SK-N-SH (cell line): ENCODE data around the gene RPL26. TPM values are rescaled to one million over a fixed set of nuclear protein-coding genes. Genes with fewer than 3 reads are reported as not detected.
"Not testable (repeated sequence)": the region's sequence is repeated elsewhere in the genome, so short reads cannot be mapped to it uniquely, and the experiment has no call there.

Experiments used
- CTCF ChIA-PET: fragments of 300-600, 350-600 bp; formaldehyde crosslinking; extraction: SDS; loops from one replicate; lab custom pipeline; 2021; lab: Yijun Ruan, JAX
- POLR2A ChIA-PET: fragments of 350-600 bp; sonication (Branson Sonifier 250); formaldehyde crosslinking; extraction: SDS; loops from one replicate; lab custom pipeline; 2020; ENCODE audit warnings: antibody characterized with exemption, inconsistent platforms; lab: Yijun Ruan, JAX
- DNase-seq: peaks from one replicate; pipeline ENCODE4 v3.0.0; 2012
- H2AFZ ChIP-seq: fragments of 200-600 bp; sonication (generic); 2 replicates; pipeline ENCODE4 v1.8.1; 2016; ENCODE audit warnings: antibody characterized with exemption, mild to moderate bottlenecking, low read depth
- H3F3A ChIP-seq: fragments of 200-600 bp; sonication (generic); replicated peaks from 2 replicates; pipeline ENCODE3; 2016; ENCODE audit warnings: antibody characterized with exemption, mild to moderate bottlenecking; ENCODE audit not compliant: insufficient read depth
- H3K27ac ChIP-seq, 2 experiments: fragments of 200-500 bp in 1 of 2; fragments of 200-600 bp in 1 of 2; sonication (Bioruptor generic) in 1 of 2; sonication (generic), shearing (Covaris generic) in 1 of 2; 2 replicates each; pipeline versions ENCODE4 v1.5.1 to v1.6.1; 2014 to 2016; ENCODE audit warnings: low read depth in 2 of 2, inconsistent platforms in 1 of 2, low read length in 1 of 2, mild to moderate bottlenecking in 1 of 2, mixed read lengths in 1 of 2
- H3K27me3 ChIP-seq: fragments of 200-600 bp; sonication (generic), shearing (Covaris generic); 2 replicates; pipeline ENCODE4 v1.6.1; 2016; ENCODE audit warnings: mixed run types; ENCODE audit not compliant: insufficient read depth
- H3K36me3 ChIP-seq, 2 experiments: fragments of 200-500 bp in 1 of 2; fragments of 200-600 bp in 1 of 2; sonication (Bioruptor generic) in 1 of 2; sonication (generic) in 1 of 2; replicated peaks in 1 of 2; 2 replicates each; pipeline versions ENCODE3 to v1.5.1; 2014 to 2016; ENCODE audit warnings: low read length in 1 of 2, mild to moderate bottlenecking in 1 of 2; ENCODE audit not compliant: insufficient read depth in 2 of 2, control insufficient read depth in 1 of 2
- H3K4me1 ChIP-seq, 2 experiments: fragments of 200-500 bp in 1 of 2; fragments of 200-600 bp in 1 of 2; sonication (Bioruptor generic) in 1 of 2; sonication (generic), shearing (Covaris generic) in 1 of 2; 2 replicates each; pipeline versions ENCODE4 v1.5.1 to v1.6.1; 2014 to 2016; ENCODE audit warnings: low read depth in 1 of 2, low read length in 1 of 2, mixed run types in 1 of 2; ENCODE audit not compliant: insufficient read depth in 2 of 2, control insufficient read depth in 1 of 2
- H3K4me2 ChIP-seq: fragments of 200-600 bp; sonication (generic), shearing (Covaris generic); 2 replicates; pipeline ENCODE4 v1.6.1; 2017; ENCODE audit warnings: mixed run types
- H3K4me3 ChIP-seq, 2 experiments: fragments of 200-500 bp in 1 of 2; fragments of 200-600 bp in 1 of 2; sonication (Bioruptor generic) in 1 of 2; sonication (generic), shearing (Covaris generic) in 1 of 2; 2 replicates each; pipeline versions ENCODE4 v1.5.1 to v1.8.1; 2014 to 2016; ENCODE audit warnings: low read depth in 2 of 2, inconsistent platforms in 1 of 2, low read length in 1 of 2, mild to moderate bottlenecking in 1 of 2, mixed read lengths in 1 of 2, moderate library complexity in 1 of 2
- H3K79me2 ChIP-seq: fragments of 200-600 bp; sonication (generic); 2 replicates; pipeline ENCODE4 v1.8.1; 2017; ENCODE audit warnings: mild to moderate bottlenecking; ENCODE audit not compliant: insufficient read depth
- H3K9ac ChIP-seq: fragments of 200-600 bp; sonication (generic); 2 replicates; pipeline ENCODE4 v1.6.1; 2017; ENCODE audit warnings: mixed run types
- H3K9me2 ChIP-seq: fragments of 200-600 bp; sonication (generic); 2 replicates; pipeline ENCODE4 v1.6.1; 2017; ENCODE audit warnings: mixed run types
- H3K9me3 ChIP-seq: fragments of 200-600 bp; sonication (generic); 2 replicates; pipeline ENCODE4 v1.6.1; 2017; ENCODE audit warnings: mixed run types, mild to moderate bottlenecking, moderate library complexity
- H4K20me1 ChIP-seq: fragments of 200-600 bp; sonication (generic); 2 replicates; pipeline ENCODE4 v1.6.1; 2017; ENCODE audit warnings: mild to moderate bottlenecking, mixed run types; ENCODE audit not compliant: insufficient read depth
- CTCF ChIP-seq: fragments of 200-600 bp; sonication (generic); IDR thresholded peaks from 2 replicates; pipeline ENCODE4 v1.6.1; 2017; ENCODE audit warnings: antibody characterized with exemption, mild to moderate bottlenecking, moderate library complexity
- ELF1 ChIP-seq: IDR thresholded peaks from 2 replicates; pipeline ENCODE4 v1.4.0; 2012
- EP300 ChIP-seq, 2 experiments: IDR thresholded peaks; 2 replicates each; pipeline versions ENCODE4 v1.4.0 to v1.6.1; 2012; ENCODE audit warnings: borderline replicate concordance in 1 of 2, low read depth in 1 of 2, low read length in 1 of 2
- FOSL2 ChIP-seq: IDR thresholded peaks from 2 replicates; pipeline ENCODE4 v1.4.0; 2012; ENCODE audit warnings: low read depth, mild to moderate bottlenecking, moderate library complexity, borderline replicate concordance
- FOXJ3 ChIP-seq: sonication (generic); formaldehyde crosslinking; IDR thresholded peaks from 2 replicates; pipeline ENCODE4 v1.5.1; 2020; ENCODE audit warnings: mild to moderate bottlenecking, missing genetic modification reagents
- FOXM1 ChIP-seq: IDR thresholded peaks from 2 replicates; pipeline ENCODE4 v1.4.0; 2012; ENCODE audit warnings: low read depth, mild to moderate bottlenecking
- GABPA ChIP-seq: IDR thresholded peaks from 2 replicates; pipeline ENCODE4 v1.4.0; 2012; ENCODE audit warnings: low read depth, mild to moderate bottlenecking
- GATA2 ChIP-seq: sonication (generic); formaldehyde crosslinking; IDR thresholded peaks from 2 replicates; pipeline ENCODE4 v1.5.0; 2020; ENCODE audit warnings: mild to moderate bottlenecking, missing genetic modification reagents
- IRF3 ChIP-seq: fragments of 150-350 bp; IDR thresholded peaks from 2 replicates; pipeline ENCODE4 v1.6.1; 2016; ENCODE audit warnings: mild to moderate bottlenecking, low read depth, low read length
- JUND ChIP-seq: IDR thresholded peaks from 2 replicates; pipeline ENCODE4 v1.4.0; 2012
- MXI1 ChIP-seq: IDR thresholded peaks from 2 replicates; pipeline ENCODE4 v1.6.1; 2012; ENCODE audit warnings: mild to moderate bottlenecking, low read depth, low read length, improper control_type of control experiment
- PBX3 ChIP-seq: IDR thresholded peaks from 2 replicates; pipeline ENCODE4; 2012
- RAD21 ChIP-seq: IDR thresholded peaks from 2 replicates; pipeline ENCODE4 v1.6.1; 2012; ENCODE audit warnings: mild to moderate bottlenecking, low read length
- REST ChIP-seq: IDR thresholded peaks from 2 replicates; pipeline ENCODE4 v1.6.1; 2012; ENCODE audit warnings: mild to moderate bottlenecking, low read depth, low read length, moderate library complexity
- RFX5 ChIP-seq: IDR thresholded peaks from 2 replicates; pipeline ENCODE4 v1.6.1; 2012; ENCODE audit warnings: mild to moderate bottlenecking, improper control_type of control experiment, low read length
- RXRA ChIP-seq: IDR thresholded peaks from 2 replicates; pipeline ENCODE4 v1.4.0; 2012; ENCODE audit warnings: low read depth, mild to moderate bottlenecking, borderline replicate concordance
- SIN3A ChIP-seq: IDR thresholded peaks from 2 replicates; pipeline ENCODE4 v1.6.1; 2012; ENCODE audit warnings: low read depth, mild to moderate bottlenecking, low read length, moderate library complexity, borderline replicate concordance
- TAF1 ChIP-seq: IDR thresholded peaks from 2 replicates; pipeline ENCODE4 v1.6.1; 2012; ENCODE audit warnings: low read depth, mild to moderate bottlenecking, low read length, moderate library complexity, borderline replicate concordance
- TEAD4 ChIP-seq: IDR thresholded peaks from 2 replicates; pipeline ENCODE4 v1.4.0; 2012; ENCODE audit warnings: mild to moderate bottlenecking, borderline replicate concordance; ENCODE audit not compliant: insufficient read depth
- YY1 ChIP-seq: IDR thresholded peaks from 2 replicates; pipeline ENCODE4 v1.4.0; 2012; ENCODE audit warnings: low read depth, mild to moderate bottlenecking
- WGBS: methylation state at CpG from one replicate; pipeline ENCODE4 v1.1.6; 2017; ENCODE audit warnings: low lambda C conversion rate; 5-methylcytosine and 5-hydroxymethylcytosine counted together
- polyA plus RNA-seq, 3 experiments: library from polyadenylated mRNA; depleted of rRNA; stranded (reverse); fragments of >200 nt; gene quantifications; 2 replicates each; pipeline ENCODE4 v1.2.3, GENCODE V29; 2012

Gene RPL26
- polyA plus RNA-seq, 1 of the 3 experiments (the other 2 are of a cell fraction) = 4,770 TPM

GRCh38 chr17:8380049-8380448, 2.9 kb downstream of the RPL26 start:
- peaks cover 77% of the 10 kb centered on the region for H3F3A ChIP-seq
- H3K27ac ChIP-seq = peak overlapping the region; percentile 9 to 19; a peak in 3 of 4 replicates
- peaks cover 60% of the 10 kb centered on the region for H3K79me2 ChIP-seq
- H3K9me2 ChIP-seq = no peaks in the 10 kb centered on the region
- DNase-seq = no peak
- H3K4me3 ChIP-seq = peak overlapping the region; percentile 73 to 87; a peak in 2 of 4 replicates
- peaks cover 53% of the 10 kb centered on the region for H4K20me1 ChIP-seq
- CTCF ChIA-PET = no interaction called here
- H3K4me1 ChIP-seq = peaks cover 30 to 33% of the 10 kb centered on the region in 2 experiments; a peak in 3 of 4 replicates
- H3K9ac ChIP-seq = peak overlapping the region; percentile 95; the same call in 1 of the 2 replicates
- TF ChIP-seq FOXM1 (no peak), RXRA (no peak), RAD21 (no peak), FOXJ3 (CRISPR knock-in tag) (no peak), JUND (no peak), SIN3A (no peak), TAF1 (no peak), FOSL2 (no peak), EP300 (IDR thresholded peaks at IDR 0.05; ENCODE audit: borderline replicate concordance in 1 of 2, low read depth in 1 of 2, low read length in 1 of 2) (no peak), RFX5 (no peak), REST (no peak), ELF1 (no peak), GABPA (no peak), MXI1 (no peak), PBX3 (no peak), GATA2 (no peak), YY1 (no peak), TEAD4 (no peak), CTCF (no peak), IRF3 (no peak)
- no peak overlapping the region for H2AFZ ChIP-seq
- H3K27me3 ChIP-seq = no peaks in the 10 kb centered on the region
- H3K36me3 ChIP-seq = peaks cover 32 to 56% of the 10 kb centered on the region in 2 experiments
- WGBS = 49% methylated on average over 3 of the region's 3 CpGs
- no peaks in the 10 kb centered on the region for H3K9me3 ChIP-seq
- POLR2A ChIA-PET = no interaction called here
- H3K4me2 ChIP-seq = peak overlapping the region; percentile 98; the same call in 1 of the 2 replicates

GRCh38 chr17:8378117-8378516, 4.9 kb downstream of the RPL26 start:
- WGBS = 75% methylated on average over 8 of the region's 8 CpGs
- H3K9ac ChIP-seq, H3K4me2 ChIP-seq, H2AFZ ChIP-seq, H3K9me2 ChIP-seq, CTCF ChIA-PET, H3K4me3 ChIP-seq, H3K27me3 ChIP-seq, DNase-seq, H3K9me3 ChIP-seq: not testable (repeated sequence)
- Histone ChIP-seq H3K79me2 (peaks cover 63% of the 10 kb centered on the region), H3K27ac (peak overlapping the region in 1 of 2 experiments; percentile 71; a peak in 1 of 4 replicates), H3K36me3 (peaks cover 32 to 56% of the 10 kb centered on the region in 2 experiments), H3K4me1 (peaks cover 23 to 28% of the 10 kb centered on the region in 2 experiments; a peak in 3 of 4 replicates), H4K20me1 (peaks cover 53% of the 10 kb centered on the region), H3F3A (peaks cover 67% of the 10 kb centered on the region)
- POLR2A ChIA-PET = interaction anchor here (0.6 kb wide), 1 partner anchor 52 kb away, joined by 3 read pairs; no protein-coding TSS in a partner anchor
